NCI-H1105 treated with DMSO at 0.1 percent for 48 hours (cell line): ENCODE data around the gene RUNX1.

Experiments
- DNase-seq: peaks from one replicate; lab custom pipeline; 2025; lab: John Stamatoyannopoulos, UW

RUNX1 gene

DNA sequence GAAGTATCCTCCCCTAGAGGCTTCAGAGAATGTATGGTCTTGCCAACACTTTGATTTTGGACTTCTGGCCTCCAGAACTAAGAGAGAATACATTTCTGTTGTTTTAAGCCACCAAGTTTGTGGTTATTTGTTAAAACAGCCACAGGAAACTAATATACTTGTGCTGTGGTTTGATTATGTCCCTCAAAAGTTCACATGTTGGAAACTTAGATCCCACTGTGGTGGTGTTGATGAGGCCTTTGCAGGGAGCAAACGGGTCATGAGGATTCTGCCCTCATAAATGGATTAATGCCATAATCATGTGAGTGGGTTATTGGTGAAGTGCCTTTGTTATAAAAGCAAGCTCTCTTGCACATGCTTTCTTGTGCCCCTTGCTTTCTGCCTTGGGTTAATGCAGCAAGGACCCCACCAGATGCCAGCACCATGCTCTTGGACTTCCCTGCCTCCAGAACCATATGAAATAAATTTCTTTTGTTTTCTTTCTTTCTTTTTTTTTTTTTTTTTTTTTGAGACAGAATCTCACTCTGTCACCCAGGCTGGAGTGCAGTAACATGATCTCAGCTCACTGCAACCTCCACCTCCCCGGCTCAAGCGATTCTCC lies 223.1 kb downstream of the RUNX1 start:
- no peak for DNase-seq

DNA sequence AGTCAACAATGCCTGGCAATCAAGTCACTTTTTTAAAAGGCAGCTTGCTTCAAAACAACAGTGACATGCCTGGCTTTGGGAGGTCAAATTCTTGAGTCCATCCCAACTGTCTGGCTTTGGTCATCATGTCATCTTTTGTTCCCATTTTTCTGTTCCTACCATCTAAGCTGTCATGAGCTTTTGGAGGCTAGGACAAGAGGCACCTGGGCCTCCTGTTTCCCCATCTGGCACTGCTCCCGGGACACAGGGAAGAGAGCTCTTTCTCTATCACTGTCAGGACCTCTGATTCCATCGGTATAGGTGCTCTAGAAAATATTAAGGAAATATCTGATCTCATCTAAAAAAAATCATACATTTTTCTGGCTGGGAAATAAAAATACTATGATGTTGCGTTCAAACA lies 224.0 kb downstream of the RUNX1 start:
- DNase-seq: no peak

DNA sequence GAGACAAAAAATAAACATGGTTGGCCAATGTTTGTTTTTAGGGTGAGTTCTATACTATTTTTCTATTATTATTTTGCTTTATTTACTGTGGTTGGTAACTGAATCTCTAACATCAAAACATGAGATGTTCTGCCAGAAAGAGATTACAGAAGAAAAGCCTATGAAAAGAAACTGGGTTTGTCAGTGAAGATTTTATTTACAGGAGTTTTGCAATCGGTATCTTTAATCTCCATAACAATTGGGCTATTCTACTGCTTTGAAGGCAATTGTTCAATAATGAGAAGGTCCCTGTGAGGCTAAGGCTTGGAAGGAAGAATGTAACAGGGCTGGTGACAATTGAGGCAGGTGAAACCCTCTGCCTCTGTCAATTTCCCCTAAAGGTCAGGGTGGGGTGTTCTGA lies 224.8 kb downstream of the RUNX1 start:
- no peak for DNase-seq

DNA sequence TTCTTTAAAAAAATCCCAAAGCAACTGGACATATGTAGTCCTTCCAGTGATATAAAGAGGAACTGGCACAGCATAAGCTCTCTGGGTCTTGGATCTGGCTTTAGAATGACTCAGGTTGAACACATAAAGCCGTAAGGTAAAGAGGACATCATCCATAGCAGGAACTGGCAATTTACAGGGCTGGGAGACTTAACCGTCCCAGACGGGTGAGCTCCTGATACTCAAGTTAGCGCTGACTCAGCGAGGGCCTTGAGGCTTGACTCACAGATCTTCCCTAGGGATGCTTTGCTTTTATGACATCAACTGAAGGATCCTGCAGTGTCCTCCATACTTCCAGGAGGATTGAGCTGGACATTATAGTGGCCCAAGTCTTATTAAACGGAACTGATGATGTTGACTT lies 226.2 kb downstream of the RUNX1 start:
- DNase-seq: no peak

DNA sequence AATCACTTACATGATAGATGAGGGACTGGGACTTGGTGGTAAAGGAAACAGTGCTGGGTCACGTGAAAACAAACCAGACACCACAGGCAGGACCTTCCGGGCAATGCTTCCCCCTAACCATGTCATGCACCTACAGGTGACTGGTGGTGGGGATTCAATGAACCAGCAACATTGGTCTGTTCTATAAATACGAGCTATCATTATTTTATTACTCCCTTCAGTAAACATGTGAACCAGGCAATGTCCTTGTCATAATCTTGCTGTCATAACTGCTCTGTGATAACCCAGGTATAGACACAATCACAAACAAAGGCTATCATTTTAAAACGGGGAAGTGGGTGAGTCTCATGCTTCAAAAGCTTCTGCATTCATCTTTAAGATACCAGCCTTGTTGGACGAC lies 226.9 kb downstream of the RUNX1 start:
- no peak for DNase-seq

DNA sequence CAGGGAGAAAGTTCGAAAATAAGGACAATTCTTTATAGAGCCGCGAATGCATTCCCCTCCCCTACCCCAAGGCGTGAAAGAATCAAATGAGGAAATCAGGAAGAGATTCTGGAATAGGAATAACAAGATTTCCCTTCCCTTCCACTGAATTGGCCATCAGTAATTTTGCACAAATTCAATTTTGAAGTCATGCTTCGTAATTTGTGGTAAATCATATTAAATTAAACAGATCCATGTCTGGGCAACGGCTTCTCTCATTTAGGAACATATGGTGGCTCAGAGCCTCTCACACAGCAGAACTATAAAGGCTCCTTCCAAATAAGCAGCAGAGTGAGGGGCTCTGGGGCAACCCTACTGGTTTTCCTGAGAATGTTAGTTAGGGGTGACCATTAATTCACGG lies 227.4 kb downstream of the RUNX1 start:
- DNase-seq: no peak

DNA sequence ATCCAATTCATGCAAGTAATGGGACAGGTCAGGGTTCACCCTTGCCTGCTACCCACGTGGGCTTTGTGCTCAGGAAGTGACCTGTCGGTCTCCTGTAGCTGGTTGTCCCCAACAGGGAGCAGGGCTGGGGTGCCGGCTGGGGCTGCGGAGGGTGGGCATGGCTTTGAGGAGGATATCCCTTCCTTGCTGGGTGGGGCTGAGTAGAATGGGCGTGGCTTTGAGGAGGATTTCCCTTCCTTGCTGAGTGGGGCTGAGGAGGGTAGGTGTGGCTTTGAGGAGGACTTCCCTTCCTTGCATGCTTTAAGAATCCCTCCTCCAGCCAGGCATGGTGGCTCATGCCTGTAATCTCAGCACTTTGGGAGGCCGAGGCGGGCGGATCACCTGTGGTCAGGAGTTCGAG lies 229.1 kb downstream of the RUNX1 start:
- DNase-seq: no peak

DNA sequence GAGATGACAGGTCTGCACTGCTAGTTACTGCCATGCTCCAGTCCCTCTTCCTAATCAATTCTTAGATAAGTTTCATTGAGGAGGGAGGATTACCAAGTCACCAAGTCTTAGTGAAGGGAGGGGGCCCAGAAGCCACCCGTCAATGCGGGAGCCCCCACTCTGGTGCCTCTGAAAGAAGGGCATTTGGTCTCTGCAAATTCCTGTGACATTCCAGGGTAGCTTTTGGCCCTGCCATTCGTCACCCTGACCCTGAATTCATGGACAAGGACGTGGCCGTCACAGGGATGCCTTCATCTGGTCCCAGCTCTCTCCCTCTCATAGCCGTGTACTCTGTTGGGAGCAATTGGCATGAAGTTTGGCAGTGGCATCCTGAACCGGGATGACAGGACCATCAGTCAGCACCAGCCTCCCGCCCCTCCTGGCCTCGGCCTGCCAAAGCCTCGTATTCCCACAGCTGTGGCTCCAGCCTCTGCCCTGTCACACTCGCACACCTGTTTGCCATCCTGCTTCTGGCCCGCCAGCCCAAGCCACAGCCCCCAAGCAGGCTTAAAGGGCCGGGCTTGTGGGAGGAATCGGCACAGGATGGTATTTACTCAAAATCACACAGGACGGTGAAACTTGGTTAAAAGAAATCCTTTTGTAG lies 229.6 kb downstream of the RUNX1 start:
- DNase-seq: no peak

DNA sequence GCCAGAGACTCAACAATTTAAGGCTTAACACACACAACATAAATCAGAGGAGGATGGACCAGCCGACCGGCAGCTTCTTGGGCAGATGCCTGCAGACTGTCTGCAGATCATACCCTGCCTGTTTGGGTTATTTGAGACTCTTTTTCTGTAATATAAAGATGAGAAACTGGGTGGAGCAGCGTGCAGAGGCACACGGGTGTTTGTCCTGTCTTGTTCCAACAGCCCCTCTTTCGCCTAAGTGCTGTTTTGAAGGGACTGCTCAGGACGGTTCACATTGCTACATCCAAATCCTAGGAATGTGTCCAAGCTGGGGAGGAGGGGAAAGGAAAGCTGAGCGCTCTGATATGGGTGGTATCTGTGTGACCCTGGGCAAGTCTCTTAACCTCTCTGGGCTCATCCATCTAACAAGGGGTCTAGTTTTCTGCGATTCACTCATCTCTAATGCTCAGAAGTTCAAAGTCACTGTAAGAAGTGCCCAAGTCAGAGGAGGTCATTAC lies 230.4 kb downstream of the RUNX1 start:
- no peak for DNase-seq

DNA sequence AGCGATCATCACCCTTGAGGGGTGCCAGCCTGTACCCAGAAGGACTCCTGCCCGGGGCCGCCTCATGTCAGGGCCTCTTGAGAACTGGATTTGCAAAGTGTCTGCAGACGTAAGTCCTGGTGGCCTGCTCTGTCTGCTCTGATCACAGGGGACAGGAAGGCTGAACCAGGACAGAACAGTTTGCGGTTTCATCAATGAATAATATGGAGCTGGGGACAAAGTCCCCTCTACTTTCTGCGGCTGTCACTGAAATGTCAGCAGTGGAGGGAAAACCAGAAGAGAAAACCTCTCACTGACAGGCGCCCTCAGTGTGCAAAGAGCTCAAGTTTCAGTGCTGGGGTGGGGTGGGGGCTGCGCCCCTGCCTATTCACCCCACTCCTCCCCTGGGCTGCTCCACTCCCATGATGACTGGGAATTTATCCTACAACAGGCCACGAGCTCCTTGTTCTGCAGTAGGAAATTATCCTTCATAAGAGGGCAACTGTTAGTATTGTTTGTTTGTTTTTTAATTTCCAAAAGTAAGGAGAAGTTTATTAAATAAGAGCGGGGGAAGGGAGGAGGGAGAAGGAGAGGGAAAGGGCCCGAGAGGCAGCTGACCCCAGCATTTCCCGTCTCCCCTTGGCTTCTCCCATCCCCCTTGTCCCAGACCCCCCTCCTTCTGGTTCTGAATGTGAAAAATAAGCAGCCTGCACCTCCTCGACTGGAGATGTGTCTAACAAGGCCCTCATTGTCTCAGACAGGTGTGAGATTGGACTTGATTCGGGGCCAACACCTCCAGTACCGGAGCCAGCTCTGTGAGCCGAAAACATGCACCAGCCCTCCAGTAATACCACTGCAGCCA lies 231.1 kb downstream of the RUNX1 start:
- DNase-seq: peak; percentile 55

DNA sequence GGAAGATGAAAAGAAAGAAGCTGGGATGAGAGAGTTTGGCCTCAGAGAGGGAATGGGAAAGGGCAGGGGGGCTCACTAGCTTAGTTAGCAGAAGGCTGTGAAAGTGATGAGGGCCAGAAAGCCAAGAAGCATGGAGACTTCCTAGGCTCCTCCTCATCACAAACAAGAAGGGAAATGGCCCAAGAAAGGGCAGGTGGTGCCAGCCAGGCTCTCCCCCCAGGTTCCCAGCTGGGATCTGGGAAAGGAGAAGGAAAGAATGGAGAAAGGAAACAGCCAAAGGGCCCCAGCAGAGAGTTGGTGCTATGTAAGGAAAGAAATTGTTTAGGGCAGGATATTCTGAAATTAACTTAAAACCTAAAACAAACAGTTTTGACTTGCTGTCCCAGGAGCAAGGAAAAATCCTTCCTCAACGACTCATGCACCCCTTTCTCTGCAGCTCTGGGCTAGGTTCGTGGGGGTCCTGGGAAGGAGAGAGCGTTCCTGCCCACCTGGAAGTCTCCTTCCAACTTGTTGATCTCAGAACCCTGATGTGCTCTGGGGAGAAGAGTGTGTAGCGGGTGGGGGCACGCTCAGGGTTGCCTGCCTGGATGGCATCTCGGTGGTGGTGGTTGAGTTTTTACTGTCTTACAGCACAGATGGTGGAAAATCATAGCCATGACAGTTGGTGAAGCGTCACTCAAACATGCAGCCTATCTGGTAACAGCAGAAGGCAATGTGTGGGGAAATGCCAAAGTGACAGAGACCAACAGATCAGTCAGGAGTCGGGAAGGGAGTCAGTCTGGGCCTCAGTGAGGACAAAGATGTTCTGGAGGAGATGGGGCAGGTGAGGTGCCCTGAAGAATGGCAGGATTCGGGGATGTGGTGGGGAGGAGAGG lies 233.0 kb downstream of the RUNX1 start:
- no peak for DNase-seq

DNA sequence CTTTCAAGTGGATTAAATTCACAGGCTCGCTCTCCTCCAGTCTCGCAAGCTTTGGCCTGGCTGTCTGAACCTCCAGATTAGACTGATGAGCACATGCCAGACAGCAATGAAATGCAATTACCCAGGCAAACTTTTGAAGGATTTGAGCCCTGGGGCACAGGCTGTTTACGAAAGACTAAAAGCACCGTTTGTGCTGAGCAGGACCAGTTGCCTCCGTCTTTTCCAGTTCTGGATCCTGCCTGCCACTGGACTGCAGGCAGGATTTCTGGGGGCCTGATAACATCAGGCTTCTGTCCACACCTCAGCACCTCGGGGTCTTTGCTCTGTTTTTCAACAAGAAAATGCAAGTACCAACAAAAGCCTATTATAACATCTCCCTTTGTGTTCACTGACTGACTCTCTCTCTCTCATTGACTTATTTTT lies 234.6 kb downstream of the RUNX1 start:
- no peak for DNase-seq

DNA sequence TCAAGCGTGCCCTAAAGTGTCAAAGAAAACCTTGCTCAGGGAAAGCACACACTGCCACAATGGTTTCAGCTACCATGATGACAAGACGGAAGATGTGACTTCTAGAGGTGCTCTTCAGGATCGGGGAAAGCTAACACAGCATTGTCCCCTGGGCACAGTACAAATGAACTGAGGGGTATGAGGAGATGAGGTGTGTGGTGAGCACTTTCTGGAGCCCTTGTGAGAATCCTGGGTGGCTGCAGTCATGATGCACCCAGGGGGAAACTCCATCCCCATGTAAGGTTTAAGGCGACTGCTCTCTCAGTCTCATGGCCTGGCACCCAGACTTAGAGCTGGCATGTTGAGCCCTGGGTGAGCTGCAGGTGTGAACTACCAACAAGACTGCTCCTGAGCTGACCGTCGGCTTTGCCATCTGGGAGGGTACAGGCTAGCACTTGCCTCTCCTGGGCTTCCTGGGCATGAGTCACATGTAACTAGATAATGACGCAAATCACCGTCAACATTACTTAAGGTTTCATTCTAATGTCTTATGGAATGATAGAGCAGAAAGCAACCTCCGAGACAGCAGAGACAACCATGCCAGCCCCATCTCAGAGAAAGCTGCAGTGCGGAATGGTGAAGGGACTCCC lies 235.7 kb downstream of the RUNX1 start:
- no peak for DNase-seq

DNA sequence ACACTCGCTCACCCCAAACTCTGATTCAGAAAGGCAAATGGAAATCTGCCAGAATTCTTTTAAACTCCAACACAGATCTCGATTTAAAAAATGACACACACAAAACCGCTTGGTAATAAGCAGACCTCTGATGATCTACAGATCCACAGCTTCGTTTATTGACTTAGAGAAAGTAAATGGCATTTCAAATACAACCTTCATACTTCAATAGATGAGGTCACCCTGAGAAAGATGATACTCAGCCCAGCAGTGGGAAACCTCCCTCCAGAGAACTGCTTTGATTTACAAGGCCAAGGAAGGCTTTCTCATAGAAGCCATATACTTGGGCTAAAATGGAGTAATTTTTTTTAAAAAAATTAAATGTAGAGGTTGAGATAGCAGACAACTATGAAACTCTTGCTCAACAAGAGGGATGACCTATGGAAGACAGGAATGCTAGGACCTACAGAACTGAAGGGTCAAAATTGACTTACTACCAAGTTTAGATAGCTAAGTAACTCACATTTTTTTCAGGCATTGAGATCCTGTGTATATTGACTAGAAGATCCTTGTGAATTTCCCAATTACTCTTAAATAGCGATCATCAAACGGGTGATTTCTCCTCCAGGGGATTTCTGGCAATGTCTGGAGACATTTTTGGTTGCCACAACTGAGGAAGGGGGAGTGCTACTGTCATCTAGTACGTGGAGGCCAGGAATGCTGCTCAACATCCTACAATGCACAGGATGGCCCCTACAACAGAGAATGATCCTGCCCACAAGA lies 236.4 kb downstream of the RUNX1 start:
- no peak for DNase-seq

DNA sequence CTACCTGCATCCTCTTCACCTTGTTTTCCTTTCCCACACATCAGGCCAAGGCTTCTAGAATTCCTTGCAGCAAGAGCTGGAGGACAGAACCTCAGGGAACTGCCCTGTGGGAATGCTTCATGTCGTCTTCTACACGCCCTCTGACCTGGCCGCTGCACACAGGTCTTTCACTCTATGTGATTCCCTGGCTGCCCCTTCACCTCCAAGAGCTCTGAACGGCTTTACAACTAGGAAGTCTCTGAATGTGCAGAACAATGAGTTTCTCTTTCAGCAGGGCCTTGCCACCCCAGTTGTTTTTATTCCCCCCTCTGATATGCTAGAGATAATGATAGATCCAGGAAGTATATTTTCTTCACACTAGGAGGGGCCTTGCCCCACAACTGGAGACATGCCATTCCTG lies 237.7 kb downstream of the RUNX1 start:
- no peak for DNase-seq

DNA sequence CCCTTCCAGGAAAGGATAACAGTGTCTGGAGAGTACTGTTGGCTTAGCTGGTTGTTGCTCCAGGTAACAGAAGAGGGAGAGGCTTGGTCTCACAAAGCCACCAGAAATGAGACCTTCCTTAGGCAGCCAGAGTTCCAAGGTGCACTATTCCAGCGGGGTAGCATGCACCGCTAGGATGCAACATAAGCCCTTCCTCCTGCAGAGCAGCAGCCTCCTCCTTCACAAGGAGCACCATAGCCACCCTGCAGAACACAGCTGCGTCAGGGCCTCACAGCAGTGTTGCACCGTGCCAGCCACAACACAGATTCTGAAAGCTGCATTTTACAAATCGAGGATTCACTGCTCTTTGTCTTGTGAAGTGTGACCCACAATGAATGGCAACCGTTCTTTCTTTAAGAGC lies 238.3 kb downstream of the RUNX1 start:
- DNase-seq: no peak

DNA sequence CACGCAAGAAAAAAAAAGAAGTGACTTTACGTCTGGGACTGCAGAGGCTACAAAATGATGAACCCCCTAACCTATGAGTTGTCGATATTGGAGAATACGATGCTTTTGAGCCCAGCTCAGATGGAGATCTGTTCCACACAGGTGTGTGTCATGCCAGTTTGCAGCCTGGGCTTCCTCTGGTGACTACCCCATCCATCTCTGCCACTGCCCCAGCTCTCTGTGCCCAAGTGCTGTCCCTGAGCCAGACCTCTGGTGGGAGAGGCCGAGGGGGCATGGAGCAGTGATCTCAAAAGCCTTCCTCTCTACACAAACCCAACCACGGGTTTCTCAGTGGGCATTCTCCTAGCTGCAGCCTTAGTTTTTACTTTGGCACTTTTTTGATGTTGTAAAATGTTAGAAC lies 239.3 kb downstream of the RUNX1 start:
- DNase-seq: no peak

DNA sequence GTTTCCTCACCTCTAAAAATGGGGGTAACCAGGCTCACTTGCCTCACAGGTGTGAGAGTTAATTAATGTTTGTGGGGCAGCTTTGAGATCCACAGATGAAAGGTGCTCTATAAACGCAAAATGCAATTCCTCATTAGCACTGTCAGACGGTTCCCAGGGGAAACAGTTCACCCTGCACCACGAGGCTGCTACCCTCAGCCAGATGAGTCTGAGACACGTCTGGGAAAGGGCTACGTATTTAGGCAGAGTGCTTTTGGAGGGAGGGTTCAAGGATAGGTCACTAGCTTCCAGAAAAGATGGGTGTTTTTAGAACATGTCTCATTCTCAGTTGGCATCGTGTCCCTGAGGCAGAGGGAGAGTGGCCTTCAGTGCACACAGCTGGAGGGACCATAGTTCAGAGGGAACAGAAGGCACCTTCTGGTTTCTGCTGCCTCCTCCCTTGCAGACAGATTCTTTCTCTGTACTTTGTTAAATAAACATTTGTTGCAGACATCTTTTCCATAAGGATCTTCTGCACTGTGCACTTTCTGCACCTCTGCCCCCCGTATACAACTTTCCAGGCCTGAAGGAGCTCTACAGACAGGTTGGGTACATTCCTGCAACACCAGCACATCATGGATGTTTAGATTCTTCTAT lies 240.4 kb downstream of the RUNX1 start:
- DNase-seq: no peak

DNA sequence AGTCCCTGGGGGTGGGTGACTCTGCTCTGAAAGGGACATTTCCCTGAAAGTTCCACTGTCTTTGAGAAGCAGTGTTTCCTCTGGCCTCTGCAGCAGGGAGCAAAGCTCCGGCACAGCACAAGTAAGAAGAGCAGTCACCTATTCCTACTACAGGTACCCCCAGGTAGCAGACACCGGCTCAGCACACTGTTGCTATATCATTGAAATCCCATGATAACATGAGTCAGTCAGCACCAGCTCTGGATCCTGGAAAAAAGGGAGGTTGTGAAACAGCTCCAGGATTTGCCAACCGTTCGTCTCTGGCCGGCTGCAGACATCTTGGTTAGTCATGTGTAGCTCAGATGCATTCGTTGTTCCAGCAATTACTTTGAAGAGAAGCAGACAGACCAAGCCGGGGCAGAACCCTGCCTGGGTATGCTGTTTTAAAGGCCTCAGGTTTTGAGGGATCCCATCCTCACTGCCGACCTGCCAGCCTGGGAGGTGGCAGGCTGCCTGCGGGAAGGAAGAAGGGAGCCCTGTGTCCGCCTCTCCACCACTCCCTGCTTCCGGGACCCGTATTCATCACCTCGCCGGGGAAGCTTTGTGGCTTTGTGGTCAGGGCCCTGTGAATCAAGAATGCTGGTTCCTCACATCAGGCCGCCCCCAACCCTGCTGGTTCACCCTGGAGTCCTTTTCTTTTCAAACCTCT lies 241.1 kb downstream of the RUNX1 start:
- no peak for DNase-seq
